Activated CD4-positive, alpha-beta T cell treated with anti-CD3 and anti-CD28 coated beads, Interleukin-2, amount 50 U/mL, for 48 hours (primary cell): ENCODE measurements around the gene PHF12.

ENCODE experiments used
- DNase-seq, 2 experiments: peaks; one replicate each; pipeline ENCODE4 v3.0.0-alpha.2; 2020

Gene PHF12

GRCh38 chr17:28899212-28899815, 52.0 kb downstream of the PHF12 start:
- no peak for DNase-seq

GRCh38 chr17:28898527-28898955, 52.8 kb downstream of the PHF12 start:
- no peak for DNase-seq

- DNase-seq, result no peak
These were observed 53.4 kb downstream of the PHF12 start for GRCh38 chr17:28897769-28898526.

GRCh38 chr17:28896884-28897768, 54.2 kb downstream of the PHF12 start, which contains the start of gene FLOT2:
TSS of gene FLOT2 (minus strand) at chr17:28897733. CDS start at chr17:28897574, 159 bp downstream.
- peak; percentile 68 to 76 for DNase-seq

DNA sequence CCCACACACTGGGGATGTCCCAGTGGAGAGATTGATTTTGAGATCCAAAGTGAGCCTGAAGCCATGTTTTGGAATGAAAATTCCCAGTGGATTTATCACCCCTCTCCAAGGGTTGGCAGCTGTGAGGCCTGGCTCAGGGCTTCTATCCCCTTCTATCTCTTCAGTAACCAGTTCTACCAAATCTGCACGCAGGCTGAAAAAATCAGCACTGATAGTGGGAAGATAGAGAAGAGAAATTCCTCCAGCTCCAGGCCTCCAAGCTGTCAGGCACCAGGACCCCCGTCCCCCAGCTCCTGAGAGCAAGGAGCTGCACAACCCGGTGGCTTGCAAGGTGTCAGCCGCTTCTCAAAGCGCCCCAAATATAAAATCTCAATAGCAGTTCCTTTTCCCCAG, 54.8 kb downstream of the PHF12 start:
- no peak for DNase-seq

DNA sequence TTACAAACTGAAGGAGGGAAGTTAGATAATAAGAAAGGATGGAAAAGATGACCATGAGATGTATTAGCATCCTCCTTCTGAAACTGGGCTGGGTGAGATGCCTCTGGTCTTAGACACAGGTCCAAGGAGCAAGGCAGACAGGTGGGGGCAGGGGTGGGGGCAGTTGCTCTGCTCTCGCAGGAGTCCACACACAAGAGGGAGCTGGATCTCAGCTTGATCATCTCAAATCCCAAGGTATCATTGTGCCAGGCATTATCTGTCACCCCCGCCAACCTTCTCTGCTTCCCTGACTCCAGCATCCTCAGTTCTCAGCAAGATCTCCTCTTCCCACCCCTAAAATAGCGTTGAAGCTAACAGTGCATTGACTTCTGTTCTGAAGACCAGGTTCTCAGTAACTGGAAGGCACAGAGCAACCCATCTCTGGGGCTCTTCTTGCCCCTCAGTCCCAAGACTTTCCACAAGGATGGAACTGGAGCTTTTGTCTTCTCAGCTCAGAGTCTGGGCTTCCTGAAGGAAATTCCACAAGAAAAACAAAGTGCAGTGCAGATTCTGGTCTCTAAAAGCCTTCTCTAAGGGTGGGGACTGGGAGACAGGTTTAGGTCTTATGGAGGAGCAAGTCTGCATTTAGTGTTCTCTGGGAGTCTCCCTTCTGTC, 55.4 kb downstream of the PHF12 start:
- DNase-seq, result no peak

- peak; percentile 33 to 54 for DNase-seq
These were observed 57.8 kb downstream of the PHF12 start for GRCh38 chr17:28893248-28894183.

- no peak for DNase-seq
These were observed 59.3 kb downstream of the PHF12 start for GRCh38 chr17:28892024-28892423.

DNA sequence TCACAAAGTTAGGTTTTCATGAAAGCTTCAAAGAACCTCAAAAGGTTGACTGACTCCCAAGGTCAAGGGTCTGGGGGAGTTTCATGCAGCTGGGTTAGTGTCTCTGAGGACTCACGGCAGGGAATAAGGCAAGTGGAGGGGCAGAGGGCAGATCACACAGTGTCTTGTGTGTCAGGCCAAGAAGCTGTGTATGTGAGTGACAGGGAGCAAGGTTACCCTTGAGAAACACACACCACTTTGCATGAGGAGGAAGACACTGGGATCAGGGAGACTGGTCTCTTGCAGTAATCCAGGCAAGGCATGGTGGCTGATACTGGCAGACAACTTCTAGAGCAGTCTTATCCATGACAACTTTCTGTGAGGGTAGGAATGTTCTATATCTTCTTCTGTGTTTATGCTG, 60.1 kb downstream of the PHF12 start:
- DNase-seq, result no peak

DNA sequence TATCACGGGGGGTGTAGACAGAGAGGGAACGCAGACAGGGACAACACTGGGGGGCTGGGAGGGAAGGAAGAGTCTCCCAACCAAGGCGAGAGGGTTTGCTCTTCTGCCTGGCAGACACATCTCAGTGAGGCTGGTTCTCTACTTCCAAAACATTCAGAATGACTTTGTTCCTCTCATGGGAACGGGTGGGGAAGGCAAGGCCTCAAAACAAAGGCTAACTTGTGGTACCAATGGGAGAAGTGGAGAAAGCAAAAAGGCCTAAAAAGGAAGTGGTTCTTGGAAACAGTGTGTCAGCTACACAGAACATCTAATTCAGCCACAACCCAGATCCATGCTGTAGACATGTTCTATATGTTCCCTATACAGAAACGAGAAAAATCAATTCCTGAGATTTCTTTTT, 61.3 kb downstream of the PHF12 start:
- DNase-seq, result no peak

DNA sequence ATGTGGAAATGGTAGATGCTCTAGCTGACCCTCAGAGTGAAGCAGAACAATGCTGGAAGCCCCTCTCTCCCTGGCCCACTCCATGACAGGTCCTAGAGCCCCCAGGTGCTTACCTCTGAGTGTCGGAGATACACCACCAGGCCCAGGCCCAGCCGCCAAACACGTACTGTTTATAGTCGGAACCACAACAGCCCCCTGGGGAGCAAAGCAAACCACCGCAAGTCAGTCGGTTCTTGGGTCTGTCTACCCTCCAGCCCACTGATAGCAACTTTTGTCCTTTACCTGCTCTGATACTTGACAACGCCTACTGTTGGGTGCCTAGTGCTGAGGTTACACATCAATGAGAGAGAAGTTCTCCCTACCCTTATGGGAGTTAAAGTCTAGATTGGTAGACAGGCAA, 62.5 kb downstream of the PHF12 start:
- DNase-seq, result no peak

GRCh38 chr17:28887871-28888471, 63.3 kb downstream of the PHF12 start:
- no peak for DNase-seq

DNA sequence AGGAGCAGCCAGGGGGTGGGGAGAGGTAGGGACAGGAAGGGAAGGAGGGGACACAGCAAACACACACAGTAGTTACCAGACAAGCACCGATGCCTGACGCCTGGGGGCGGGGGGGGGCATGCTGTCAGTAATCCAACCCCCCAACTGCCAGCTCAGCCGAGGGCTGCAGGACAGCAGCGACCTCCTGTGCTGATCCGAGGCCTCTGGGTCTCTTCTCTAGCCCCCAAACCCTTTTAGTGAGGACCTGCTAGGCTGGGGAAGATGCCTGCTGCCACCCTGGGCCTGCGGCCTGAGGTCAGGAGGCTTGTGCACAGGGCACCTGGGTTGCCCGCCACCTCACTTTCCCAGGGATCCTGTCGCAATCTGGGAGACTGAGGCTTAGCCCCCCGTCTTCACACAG, 65.4 kb downstream of the PHF12 start:
- DNase-seq, result no peak

- no peak for DNase-seq
These were observed 66.0 kb downstream of the PHF12 start for GRCh38 chr17:28885363-28885762.

DNA sequence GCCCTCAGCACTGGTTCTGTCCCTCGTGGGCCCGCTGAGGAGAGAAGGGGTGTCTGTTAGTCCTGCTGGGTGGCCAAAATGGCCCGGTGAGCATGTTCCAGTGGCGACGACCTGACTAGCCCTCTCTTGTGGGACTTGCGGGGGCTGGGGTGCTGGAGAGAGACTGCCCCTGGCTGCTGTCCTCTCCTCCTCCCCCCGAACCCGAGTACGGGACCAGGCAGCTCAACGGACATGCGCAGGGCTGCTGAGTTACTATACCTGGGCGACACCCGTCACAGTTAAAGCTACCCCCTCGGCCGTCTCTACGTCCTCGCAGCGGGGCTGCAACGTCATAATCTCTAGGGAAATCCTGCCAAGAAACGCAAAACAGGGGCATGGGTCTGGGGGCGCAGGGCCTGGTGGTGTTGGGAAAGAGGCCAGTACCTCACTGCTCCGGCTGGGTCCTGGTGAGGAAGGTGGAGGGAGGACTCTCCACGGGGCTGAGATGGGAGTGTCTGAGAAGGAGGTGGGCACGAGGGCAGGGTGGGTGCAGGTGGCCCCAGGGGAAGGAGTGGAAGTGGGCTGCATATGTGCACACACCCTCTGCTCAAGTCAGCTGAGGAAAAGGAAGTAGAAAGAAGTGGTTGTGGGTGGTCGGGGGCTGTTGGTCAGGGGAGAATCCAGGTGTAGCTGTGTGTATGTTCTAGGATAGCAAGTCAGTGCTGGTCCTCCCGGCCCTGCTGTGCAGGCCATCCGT, 67.2 kb downstream of the PHF12 start:
- no peak for DNase-seq

- no peak for DNase-seq
These were observed 69.0 kb downstream of the PHF12 start for GRCh38 chr17:28882154-28882895.

DNA sequence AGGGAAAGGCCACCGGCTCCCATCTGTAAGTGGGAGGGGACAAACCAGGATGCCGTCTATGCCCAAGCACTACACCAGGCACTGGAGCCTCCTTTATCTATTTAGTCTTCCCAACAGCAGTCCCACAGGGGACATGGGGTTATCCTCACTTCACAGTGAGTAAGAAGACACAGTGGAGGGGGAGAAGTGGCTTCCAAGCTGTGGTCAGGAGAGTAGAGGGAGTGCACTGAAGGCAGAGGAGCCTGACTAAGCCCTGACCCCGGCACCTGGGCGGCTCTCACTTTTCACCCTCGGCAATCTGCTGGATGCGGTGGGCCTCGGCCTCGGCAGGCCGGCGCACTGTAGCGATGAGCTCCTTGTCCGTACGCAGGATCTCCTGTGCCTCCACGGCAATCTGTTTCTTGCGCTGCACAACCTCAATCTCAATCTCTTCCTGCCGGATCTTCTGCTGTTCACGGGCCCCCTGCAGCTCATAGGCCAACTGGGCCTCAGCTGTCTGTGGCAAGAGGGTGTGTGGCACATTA, 69.7 kb downstream of the PHF12 start:
- DNase-seq, result no peak

- DNase-seq, result no peak
These were observed 70.8 kb downstream of the PHF12 start for GRCh38 chr17:28880572-28880945.

DNA sequence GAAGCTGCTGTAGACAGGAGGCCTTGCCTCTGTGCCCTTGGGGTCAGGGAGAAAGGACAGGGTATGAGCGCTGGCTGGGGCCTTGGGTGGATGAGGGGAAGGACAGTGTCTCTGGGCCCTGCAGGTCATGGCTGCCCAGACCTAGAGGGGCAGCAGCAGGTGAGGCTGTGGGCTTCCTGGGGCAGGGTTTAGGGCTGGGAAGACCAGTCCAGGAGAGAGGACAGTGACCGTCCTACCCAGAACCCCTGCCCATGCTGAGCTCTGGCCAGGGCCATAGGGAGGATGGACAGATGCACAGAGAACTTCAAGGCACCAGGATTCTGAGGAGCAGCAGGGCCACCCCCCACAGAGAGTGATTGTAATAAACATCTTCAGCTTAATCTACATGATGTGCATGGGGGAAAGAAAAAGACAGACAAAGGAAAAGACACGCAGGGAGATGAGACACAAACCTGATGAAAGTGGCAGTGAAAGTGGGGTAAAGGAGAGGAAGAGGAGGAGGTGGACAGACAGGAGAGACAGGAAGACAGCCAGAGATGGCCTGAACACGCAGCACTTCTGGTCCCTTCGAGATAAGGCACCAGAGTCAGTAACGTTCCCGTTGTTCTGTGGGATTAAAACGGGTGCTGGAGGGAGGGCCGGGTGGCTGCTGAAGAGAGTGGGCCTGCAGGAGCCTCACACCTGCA, 71.3 kb downstream of the PHF12 start:
- no peak for DNase-seq
